T47D (cell line): Measurements from ENCODE around the gene MVP.
A peak's percentile ranks its signal among the peaks of the same experiment; 100 is the strongest.
"Not testable (repeated sequence)": the region's sequence is repeated elsewhere in the genome, so short reads cannot be mapped to it uniquely, and the experiment has no call there.

Experiments
- DNase-seq, 2 experiments: peaks; one replicate each; pipeline versions ENCODE4 v3.0.0 to v3.0.0-alpha.2; 2011 to 2012; ENCODE audit warnings: low read depth in 1 of 2, low spot score in 1 of 2
- JUND ChIP-seq: IDR thresholded peaks from 2 replicates; pipeline ENCODE4 v1.6.1; 2012; ENCODE audit warnings: low read depth
- in situ Hi-C: cut with HindIII; loops from 2 replicates; pipeline ENCODE4 v1.10.0; 2016; ENCODE audit warnings: low sequenced_read_pairs, low pct_unique_long_range_greater_than_20kb

The MVP gene

GRCh38 chr16:29820271-29820701, at the start of gene MVP:
MVP (plus strand) TSS chr16:29820462; CDS start chr16:29830550, 10,088 bp downstream.
- in situ Hi-C loops, result no loop called here
- no peak for TF ChIP-seq JUND
- peak; percentile 62 to 80 for DNase-seq

GRCh38 chr16:29772330-29772729, 47.9 kb upstream of the MVP start:
- in situ Hi-C loops, DNase-seq: not testable (repeated sequence)

GRCh38 chr16:29774730-29775129, 45.5 kb upstream of the MVP start:
- no peak for DNase-seq
- no peak for TF ChIP-seq JUND
- in situ Hi-C loops, result no loop called here

- in situ Hi-C loops, result no loop called here
- TF ChIP-seq JUND, result no peak
- DNase-seq, result no peak
Observed at GRCh38 chr16:29775742-29776408, 44.4 kb upstream of the MVP start.

GRCh38 chr16:29777576-29778350, 42.5 kb upstream of the MVP start, which contains the start of gene ZG16:
ZG16 (plus strand) TSS chr16:29778256; CDS start chr16:29779267, 1,011 bp downstream.
- DNase-seq, result no peak
- in situ Hi-C loops, result no loop called here
- no peak for TF ChIP-seq JUND

- no peak for TF ChIP-seq JUND
- peak; percentile 21 to 85 for DNase-seq
- in situ Hi-C loops, result no loop called here
Observed at GRCh38 chr16:29779474-29779873, 40.8 kb upstream of the MVP start.

- peak in 1 of 2 experiments; percentile 76 for DNase-seq
- in situ Hi-C loops, result not testable (repeated sequence)
Observed at GRCh38 chr16:29783094-29783953, 36.9 kb upstream of the MVP start.

- TF ChIP-seq JUND, result no peak
- DNase-seq, result no peak
- in situ Hi-C loops, result no loop called here
Observed at GRCh38 chr16:29784157-29784556, 36.1 kb upstream of the MVP start.

GRCh38 chr16:29784901-29785500, 35.3 kb upstream of the MVP start:
- no peak for DNase-seq
- TF ChIP-seq JUND, result no peak

GRCh38 chr16:29787155-29787554, 33.1 kb upstream of the MVP start:
- DNase-seq, in situ Hi-C loops: not testable (repeated sequence)

More at GRCh38 chr16:29784901-29785500, 35.3 kb upstream of the MVP start:
- in situ Hi-C loops, result no loop called here

- in situ Hi-C loops, result no loop called here
- peak in 1 of 2 experiments; percentile 46 for DNase-seq
- TF ChIP-seq JUND, result no peak
Observed at GRCh38 chr16:29789775-29790182, 30.5 kb upstream of the MVP start.

GRCh38 chr16:29790183-29790948, 29.9 kb upstream of the MVP start, which contains the start of gene KIF22:
KIF22 (plus strand) TSS chr16:29790751; CDS start chr16:29790760, 9 bp downstream.
- no peak for TF ChIP-seq JUND
- in situ Hi-C loops, result no loop called here
- DNase-seq, result peak; percentile 98 to 99
